ENCODE measurements around the gene PDXP. TPM values are rescaled to one million over a fixed set of nuclear protein-coding genes. Genes with fewer than 3 reads are reported as not detected.
"Not testable (repeated sequence)": the region's sequence is repeated elsewhere in the genome, so short reads cannot be mapped to it uniquely, and the experiment has no call there.

PDXP gene, protein sequence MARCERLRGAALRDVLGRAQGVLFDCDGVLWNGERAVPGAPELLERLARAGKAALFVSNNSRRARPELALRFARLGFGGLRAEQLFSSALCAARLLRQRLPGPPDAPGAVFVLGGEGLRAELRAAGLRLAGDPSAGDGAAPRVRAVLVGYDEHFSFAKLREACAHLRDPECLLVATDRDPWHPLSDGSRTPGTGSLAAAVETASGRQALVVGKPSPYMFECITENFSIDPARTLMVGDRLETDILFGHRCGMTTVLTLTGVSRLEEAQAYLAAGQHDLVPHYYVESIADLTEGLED
- total RNA-seq (2014; rRNA removed; shearing (Covaris generic); ENCODE audit: low replicate concordance), result 18.0 and 24.2 TPM in 2 replicates

DNA sequence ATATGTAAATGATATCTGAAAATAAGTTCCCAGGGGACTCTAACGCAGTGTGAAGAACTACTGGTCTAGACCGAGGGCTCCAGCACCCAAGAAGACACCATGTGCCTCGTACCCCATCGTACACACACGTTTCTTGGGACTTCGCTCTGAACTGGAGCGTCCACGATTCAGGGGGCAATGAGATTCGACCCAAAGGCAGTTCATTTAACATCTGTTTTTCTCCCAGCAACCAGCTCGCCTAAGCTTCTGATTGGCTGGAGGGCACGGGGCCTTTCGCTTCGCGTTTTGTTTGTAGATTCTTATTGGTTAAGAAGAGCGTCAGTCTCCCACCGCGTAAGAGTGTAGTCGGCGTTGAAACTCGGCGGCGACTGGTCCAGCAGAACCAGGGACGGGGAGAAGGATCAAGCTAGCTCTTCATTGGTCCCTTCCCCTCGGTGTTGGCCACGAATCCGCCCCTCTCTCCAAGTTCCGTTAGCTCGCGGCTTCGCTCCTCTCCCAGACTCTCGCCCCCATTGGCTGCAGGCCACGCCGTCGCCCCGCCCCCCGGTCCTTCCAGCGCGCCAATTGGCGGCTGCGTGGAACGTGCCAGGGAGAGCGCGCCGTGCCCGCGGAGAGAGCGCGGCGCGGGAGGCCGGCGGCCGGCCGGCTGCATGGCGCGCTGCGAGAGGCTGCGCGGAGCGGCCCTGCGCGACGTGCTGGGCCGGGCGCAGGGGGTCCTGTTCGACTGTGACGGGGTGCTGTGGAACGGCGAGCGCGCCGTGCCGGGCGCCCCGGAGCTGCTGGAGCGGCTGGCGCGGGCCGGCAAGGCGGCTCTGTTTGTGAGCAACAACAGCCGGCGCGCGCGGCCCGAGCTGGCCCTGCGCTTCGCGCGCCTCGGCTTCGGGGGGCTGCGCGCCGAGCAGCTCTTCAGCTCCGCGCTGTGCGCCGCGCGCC, at the start of gene PDXP:
TSS of gene PDXP (plus strand) at position 591 of the 933 bp plus-strand sequence. CDS start at position 651, 60 bp downstream.
- Histone ChIP-seq H3K36me3 (peaks cover 4% of the 10 kb centered on the region), H3K27me3 (no peaks in the 10 kb centered on the region), H3K4me3 (peak within 1 kb of the TSS; percentile 77), H3K9me3 (no peaks in the 10 kb centered on the region)
- peak; percentile 100 for DNase-seq

DNA sequence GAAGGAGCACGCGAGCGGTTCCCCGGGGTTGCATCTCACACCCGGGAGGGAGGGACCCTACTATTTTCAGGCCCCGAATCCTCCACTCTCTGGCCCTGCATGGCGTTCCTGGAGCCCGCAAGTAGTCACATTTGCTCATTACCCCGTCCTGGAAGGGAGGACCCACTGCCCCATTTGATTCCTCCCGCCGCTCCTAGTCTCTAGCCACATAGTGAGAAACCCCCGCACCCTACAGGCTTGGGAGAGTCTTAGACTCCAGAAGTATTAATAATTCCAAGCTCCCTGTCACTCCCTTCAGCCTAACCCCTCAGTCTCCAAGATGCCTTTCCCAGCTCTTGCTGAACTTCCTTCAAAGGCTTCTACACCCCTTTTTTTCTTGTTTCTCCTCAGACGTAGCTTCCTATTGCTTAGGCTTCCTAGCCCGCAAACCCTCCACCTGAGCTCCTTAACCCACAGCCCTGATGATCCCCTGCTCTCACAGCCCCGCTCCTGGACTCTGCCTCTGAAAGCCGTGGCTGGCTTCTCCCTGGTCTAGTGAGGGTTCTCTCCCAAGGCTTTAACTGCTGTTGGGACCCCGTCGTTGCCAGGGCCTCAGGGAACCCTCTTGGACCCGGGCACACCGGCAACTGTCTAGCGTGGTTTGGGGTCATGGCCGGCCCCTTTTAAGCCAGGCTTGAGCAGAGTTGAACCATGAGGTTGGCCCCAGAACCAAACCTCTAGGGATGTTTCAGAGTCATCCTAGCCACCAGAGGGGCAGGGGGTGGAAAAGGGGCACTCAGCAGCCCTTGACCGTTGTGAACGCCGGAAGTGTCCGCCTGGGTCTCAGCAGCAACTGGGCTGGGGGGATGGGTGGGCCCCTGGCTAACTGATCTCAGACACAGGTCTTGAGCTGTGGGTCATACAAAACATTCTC, 49.0 kb upstream of the PDXP start:
- Histone ChIP-seq H3K4me3 (peak overlapping the region; percentile 82), H3K9me3 (no peaks in the 10 kb centered on the region), H3K36me3 (peaks cover 4% of the 10 kb centered on the region; the same call in 1 of the 2 replicates), H3K27me3 (no peaks in the 10 kb centered on the region)
- DNase-seq, result no peak

DNA sequence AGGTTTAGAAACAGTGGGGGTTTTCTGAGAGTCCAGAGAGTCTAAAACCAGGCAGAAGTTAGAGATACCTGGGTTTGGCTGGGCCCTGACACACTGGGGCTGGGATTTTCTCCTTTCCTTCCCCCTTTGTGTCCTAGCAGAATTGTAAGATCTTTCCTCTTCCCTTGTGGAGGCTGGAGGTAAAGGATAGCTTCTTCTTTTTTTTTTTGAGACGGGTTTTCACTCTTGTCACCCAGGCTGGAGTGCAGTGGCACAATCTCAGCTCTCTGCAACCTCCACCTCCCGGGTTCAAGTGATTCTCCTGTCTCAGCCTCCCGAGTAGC, 48.4 kb upstream of the PDXP start:
- not testable (repeated sequence) for H3K9me3 ChIP-seq, DNase-seq, H3K27me3 ChIP-seq
- H3K4me3 ChIP-seq, result peak overlapping the region; percentile 82
- H3K36me3 ChIP-seq, result peaks cover 10% of the 10 kb centered on the region

DNA sequence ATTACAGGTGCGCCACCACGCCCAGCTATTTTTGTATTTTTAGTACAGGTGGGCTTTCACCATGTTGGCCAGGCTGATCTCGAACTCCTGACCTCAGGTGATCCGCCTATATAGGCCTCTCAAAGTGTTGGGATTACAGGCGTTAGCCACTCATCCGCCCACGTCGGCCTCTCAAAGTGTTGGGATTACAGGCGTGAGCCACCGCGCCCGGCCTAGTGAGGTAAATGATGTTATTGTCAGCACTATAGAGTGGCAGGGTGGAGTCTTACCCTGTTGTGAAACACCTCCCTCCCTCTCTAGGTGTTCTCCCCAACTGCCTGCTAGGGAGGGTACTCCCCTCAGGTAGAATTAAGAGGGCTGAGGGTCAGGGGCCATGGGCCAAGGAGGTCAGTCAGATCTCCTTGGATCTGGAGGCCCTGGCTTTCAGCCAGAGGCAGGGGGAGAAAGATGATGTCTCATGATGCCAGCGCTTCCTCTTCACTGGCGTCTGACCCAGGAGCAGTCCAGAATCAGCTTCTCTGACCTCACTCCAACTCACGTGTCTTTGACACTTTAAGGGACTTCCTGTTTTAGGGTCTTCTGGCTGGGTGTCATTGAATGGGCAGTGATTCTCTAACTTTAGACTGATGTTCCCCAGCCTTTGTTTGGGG, 47.9 kb upstream of the PDXP start:
- no peaks in the 10 kb centered on the region for H3K9me3 ChIP-seq
- no peak for DNase-seq
- H3K36me3 ChIP-seq, result peaks cover 11% of the 10 kb centered on the region
- H3K4me3 ChIP-seq, result peak overlapping the region; percentile 82
- no peaks in the 10 kb centered on the region for H3K27me3 ChIP-seq

DNA sequence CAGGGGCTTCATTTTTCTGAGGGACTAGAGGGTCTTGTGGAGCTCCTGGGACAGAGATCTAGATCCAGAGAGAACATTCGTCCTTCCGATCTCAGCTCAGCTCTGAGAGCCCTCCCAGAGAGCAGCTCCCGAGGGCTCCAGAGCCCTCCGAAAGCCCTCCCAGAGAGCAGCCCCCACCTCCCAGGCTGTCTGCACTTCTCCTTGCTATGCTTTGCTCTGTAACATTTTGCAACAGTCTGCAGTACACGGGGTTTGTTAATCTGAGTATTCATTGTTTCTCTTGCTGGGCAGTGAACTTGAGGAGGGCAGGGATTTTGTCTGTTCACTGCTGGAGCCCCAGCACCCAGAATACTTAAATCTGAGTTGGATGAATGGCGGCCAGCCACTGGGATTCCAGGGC, 47.3 kb upstream of the PDXP start:
- no peak overlapping the region for H3K4me3 ChIP-seq
- H3K9me3 ChIP-seq, result no peaks in the 10 kb centered on the region
- H3K36me3 ChIP-seq, result peaks cover 13% of the 10 kb centered on the region
- H3K27me3 ChIP-seq, result no peaks in the 10 kb centered on the region
- DNase-seq, result no peak

DNA sequence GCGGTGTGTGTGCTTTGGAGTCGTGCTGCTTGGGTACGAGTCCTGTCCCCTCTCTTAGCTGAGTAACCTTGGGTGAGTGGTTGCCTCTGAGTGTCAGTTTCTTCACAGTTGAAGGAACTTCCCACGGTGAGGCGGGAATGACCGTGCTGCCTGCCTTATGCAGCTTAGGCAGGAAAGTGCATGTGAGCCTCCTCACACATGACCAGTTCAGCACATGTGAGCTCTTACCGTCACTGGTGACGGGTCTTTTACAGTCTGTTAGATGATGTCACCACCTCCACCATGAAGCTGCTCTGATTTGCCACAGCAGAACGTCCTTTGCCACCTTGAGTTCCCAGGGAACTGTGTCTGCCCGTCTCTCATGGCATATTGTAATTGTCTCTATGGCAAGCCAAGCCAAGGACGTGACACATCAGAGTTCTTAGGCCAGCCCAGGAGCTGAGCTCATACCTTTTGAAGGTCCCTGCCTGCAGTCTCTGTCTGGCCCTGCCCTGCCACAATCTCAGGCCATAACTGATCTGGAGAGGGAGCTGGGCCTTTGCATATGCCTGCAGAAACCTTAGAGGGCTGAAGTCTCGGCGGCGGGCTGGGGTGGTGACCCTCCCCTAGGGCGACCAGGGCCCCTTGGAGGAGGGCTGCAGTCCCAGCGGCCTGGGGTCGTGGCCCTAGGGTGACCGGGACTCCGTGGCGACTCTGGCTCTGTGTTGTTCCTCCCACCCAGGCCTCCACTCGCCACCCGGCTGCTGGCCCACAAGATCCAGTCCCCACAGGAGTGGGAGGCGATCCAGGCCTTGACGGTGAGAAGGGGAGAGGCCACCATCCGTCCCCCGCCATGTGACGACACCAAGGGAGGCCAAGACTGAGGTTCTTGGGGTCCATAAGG, 42.1 kb upstream of the PDXP start:
- Histone ChIP-seq H3K27me3 (no peaks in the 10 kb centered on the region), H3K9me3 (no peaks in the 10 kb centered on the region), H3K36me3 (peaks cover 20% of the 10 kb centered on the region), H3K4me3 (no peak overlapping the region)
- no peak for DNase-seq

DNA sequence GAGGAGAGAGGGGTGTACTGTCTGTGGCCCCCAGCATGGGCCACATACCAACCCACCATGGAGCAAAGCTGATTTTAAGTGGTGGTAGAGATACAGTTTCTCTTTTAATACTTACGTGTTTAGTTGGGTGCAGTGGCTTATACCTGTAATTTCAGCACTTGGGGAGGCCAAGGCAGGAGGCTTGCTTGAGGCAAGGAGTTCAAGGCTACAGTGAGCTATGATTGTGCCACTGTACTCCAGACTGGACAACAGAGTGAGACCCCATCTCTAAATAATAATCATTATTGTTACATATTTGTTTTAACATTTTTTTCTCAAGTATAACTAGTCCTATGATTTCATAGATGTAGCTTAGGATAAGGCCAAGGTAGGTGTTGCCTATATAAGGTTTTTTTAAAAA, 41.1 kb upstream of the PDXP start:
- Histone ChIP-seq H3K27me3 (no peaks in the 10 kb centered on the region), H3K36me3 (peaks cover 20% of the 10 kb centered on the region), H3K9me3 (no peaks in the 10 kb centered on the region), H3K4me3 (no peak overlapping the region)
- DNase-seq, result no peak

DNA sequence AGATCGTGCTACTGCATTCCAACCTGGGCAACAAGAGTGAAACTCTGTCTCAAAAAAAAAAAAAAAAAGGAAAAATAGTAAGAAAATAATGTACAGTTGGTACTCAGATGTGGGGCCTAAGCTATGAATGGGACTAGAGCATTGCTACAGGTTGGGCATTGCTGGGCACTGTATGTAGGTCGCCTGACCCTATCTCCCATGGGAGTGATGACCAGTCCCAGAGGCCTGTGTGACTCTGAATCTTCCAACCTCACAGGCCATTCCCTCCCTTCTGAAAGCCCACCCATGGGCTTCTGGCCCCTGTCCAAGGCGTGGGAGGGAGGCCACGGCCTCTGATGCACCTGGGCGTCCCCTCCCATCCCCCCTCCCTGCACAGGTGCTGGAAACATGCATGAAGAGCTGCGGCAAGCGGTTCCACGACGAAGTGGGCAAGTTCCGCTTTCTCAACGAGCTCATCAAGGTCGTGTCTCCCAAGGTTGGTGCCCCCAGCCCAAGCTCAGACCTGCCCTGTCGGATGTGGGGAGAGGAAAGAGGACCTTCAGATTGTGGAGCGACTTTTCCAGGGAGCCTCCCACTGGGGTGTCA, 40.4 kb upstream of the PDXP start:
- DNase-seq, result no peak
- Histone ChIP-seq H3K9me3 (no peaks in the 10 kb centered on the region), H3K36me3 (peaks cover 20% of the 10 kb centered on the region), H3K4me3 (no peak overlapping the region), H3K27me3 (no peaks in the 10 kb centered on the region)

DNA sequence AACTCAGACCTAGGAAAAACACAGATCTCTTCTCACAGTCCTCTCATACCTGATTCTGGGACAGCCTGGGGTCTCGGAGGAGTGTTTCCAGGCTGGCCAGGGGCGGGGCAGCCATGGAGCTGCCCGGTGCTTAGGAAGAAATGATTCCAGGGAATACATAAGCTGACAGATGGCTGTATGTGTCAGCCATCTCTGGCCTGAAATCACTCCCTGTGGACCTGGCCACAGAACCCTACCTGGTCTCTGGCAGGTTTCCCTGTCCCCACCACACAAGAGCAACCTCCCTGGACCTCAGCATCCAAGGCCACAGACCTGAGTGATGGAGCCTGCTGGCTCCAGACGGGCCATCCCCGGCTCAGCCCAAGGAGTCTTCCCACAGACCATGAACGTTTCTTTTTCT, 39.8 kb upstream of the PDXP start:
- no peak overlapping the region for H3K4me3 ChIP-seq
- DNase-seq, result no peak
- H3K9me3 ChIP-seq, result no peaks in the 10 kb centered on the region
- H3K27me3 ChIP-seq, result no peaks in the 10 kb centered on the region
- peaks cover 21% of the 10 kb centered on the region for H3K36me3 ChIP-seq

DNA sequence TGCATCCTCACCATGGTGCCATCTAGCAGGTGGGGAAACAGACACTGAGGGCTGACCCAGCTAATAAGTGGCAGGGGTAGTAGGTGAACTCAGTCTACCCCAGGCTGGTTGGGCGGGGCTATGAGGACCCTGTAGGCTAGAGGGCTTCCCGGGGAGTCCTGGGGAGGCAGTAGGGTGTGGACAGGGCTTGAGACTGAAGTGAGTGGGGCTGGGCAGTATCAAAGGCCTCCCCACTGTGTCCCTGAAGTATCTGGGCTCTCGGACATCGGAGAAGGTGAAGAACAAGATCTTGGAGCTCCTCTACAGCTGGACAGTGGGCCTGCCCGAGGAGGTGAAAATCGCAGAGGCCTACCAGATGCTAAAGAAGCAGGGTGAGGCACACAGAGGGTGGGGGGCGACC, 38.5 kb upstream of the PDXP start:
- Histone ChIP-seq H3K36me3 (peaks cover 20% of the 10 kb centered on the region), H3K27me3 (no peaks in the 10 kb centered on the region), H3K9me3 (no peaks in the 10 kb centered on the region), H3K4me3 (no peak overlapping the region)
- DNase-seq, result no peak

DNA sequence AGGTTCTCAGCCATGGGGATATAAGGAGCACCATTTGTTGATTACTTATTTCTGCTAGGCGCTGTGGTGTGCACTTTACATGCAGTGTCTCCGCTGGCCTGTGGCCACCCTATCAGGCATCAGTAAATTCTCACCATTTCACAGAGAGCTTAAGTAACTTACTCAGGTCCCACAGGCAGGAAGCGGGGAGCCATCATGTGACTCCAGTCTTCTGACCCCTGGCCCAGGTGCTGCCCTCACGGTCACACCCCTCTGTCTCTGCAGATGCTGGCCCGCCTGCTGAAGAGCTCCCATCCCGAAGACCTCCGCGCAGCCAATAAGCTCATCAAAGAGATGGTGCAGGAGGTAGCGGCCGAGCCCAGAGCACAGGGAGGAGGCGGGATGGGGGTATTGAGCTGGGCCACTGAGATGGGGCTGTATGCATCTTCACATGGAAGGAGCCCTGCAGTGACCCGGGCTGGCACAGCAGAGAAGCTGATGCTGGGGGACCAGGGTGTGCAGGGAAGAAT, 37.1 kb upstream of the PDXP start:
- H3K36me3 ChIP-seq, result peaks cover 14% of the 10 kb centered on the region

DNA sequence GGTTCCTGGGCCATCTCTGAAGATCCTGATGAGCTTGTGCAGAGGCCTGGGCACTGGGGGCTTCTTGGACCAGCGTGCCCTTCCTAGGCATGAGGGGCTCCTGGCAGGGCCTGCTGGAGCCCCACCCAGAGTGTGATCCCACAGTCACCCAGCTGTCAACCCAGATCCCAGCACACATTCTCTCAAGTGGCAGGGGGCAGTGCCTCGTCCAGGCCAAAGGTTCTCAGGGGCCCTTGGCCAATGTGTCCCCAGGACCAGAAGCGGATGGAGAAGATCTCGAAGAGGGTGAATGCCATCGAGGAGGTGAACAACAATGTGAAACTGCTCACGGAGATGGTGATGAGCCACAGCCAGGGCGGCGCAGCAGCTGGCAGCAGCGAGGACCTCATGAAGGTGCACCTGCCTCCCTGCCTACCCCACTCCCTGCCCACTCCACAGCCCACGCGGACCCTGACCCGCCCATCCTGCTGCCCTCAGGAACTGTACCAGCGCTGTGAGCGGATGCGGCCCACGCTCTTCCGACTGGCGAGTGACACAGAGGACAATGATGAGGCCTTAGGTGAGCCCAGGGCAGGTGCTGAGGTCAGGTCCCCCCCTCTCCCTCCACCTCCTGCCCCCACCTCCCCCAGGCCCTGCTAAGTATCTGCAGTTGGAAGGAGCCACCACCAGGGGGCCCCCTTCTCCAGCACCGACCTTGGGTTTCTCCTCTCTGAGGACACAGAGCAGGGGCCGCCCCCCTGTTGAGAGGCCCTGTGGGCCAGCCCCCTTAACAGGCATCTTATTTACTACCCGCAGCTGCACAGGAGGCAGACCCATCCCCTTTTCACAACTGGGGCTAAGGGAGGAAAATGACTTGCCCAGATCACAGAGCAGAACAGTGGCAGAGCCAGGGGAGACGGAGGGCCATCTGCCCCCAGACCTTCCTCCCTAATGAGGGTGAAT, 35.2 kb upstream of the PDXP start:
- Histone ChIP-seq H3K9me3 (no peaks in the 10 kb centered on the region), H3K36me3 (peaks cover 16% of the 10 kb centered on the region), H3K4me3 (no peak overlapping the region), H3K27me3 (no peaks in the 10 kb centered on the region)
- DNase-seq, result peak; percentile 49

More for the DNA sequence above, 37.1 kb upstream of the PDXP start:
- DNase-seq, result no peak
- H3K9me3 ChIP-seq, result no peaks in the 10 kb centered on the region
- H3K27me3 ChIP-seq, result no peaks in the 10 kb centered on the region
- no peak overlapping the region for H3K4me3 ChIP-seq

DNA sequence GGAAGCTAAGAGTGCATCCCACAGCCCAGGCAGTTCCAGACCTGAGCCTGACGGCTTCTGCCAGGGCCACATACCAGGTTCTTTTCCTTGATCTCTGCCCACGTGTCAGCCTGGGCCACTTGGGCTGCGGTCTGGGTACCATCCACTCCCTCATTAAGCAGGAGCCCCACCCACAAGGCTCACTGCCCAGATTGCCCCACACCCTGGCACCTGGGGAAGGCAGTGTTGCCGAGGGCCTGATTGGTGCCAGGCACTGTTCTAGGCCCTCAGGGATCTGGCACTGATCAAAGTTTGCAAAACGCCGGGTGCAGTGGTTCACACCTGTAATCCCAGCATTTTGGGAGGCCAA, 34.5 kb upstream of the PDXP start:
- H3K4me3 ChIP-seq, result no peak overlapping the region
- H3K9me3 ChIP-seq, result no peaks in the 10 kb centered on the region
- no peaks in the 10 kb centered on the region for H3K27me3 ChIP-seq
- H3K36me3 ChIP-seq, result peaks cover 11% of the 10 kb centered on the region
- DNase-seq, result no peak

DNA sequence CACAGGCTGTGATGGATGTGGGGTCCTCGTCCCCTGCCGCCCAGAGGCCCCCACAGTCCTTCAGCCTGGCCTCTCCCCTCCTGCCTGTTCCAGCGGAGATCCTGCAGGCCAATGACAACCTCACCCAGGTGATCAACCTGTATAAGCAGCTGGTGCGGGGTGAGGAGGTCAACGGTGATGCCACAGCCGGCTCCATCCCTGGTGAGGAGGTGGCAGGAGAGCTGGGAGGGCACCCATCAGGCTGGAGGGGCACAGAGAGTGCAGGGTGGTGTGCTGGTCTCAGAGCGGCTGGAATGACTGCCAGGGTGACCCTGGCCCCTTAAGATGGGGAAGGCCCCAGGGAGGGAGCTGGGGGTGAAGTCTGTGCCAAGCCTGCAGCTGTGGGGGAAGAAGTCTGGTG, 33.6 kb upstream of the PDXP start:
- Histone ChIP-seq H3K36me3 (peaks cover 11% of the 10 kb centered on the region), H3K4me3 (no peak overlapping the region), H3K27me3 (no peaks in the 10 kb centered on the region), H3K9me3 (no peaks in the 10 kb centered on the region)
- no peak for DNase-seq
